Measurements from ENCODE around the gene SRPRB. TPM values are rescaled to one million over a fixed set of nuclear protein-coding genes. Genes with fewer than 3 reads are reported as not detected.

Gene SRPRB
- total and polyA plus RNA-seq, 2 donors (not counting 3 experiments of a cell fraction or from before 2014, with no cell fraction given): 22.7 to 69.2 TPM

DNA sequence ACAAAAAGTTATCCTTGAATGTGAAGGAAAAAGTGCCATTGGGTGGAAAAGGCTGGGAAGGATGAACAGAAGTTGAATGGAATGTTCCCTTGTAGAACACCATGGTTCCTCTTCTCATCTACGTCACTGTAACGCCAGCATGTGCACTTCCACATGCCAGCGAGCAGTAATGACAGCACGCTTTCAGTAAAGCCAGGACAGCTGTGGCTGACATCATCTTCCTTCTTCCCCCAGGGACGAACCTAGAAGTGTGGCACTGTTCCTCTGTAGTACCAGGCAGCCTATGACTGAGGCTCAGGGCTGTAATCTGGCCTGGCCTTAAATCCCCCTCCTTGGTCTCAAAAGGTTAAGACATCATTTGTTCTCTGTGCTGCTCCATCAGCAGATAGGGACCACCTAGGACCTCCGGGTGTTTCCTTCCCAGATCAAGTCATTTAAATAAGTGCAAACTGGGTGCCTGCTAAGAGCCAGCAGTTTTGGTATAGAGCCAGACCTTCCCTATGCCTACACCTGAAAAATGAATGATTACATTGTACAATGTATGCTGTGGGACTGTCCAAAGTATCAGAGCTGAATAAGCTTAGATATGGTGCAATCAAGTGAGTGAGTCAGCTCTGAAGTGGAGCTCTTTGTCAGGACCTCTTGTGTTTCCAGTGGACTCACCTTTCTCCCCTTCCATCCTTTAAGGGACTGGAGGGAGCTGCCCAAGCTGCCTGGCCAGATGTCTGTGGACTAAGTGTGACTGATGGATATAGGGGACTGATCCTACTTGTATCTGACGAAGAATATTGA lies 5.6 kb upstream of the SRPRB start:
- H3K9ac ChIP-seq (replicated peaks; ENCODE audit: extremely low read depth, insufficient read depth, low read length): no peak overlapping the region
- no peak overlapping the region for H3K4me3 ChIP-seq (replicated peaks in 1 of 3; ENCODE audit: insufficient read depth in 1 of 3, low read depth in 1 of 3, low read length in 3 of 3)
- H3K79me2 ChIP-seq (ENCODE audit: control insufficient read depth, insufficient read depth, low read length): no peaks in the 10 kb centered on the region
- CTCF ChIA-PET: no interaction called here
- H3K9me1 ChIP-seq (replicated peaks; ENCODE audit: control insufficient read depth, extremely low read depth, insufficient read depth, low read length): no peaks in the 10 kb centered on the region
- no peak overlapping the region for H2AFZ ChIP-seq (ENCODE audit: low read depth, low read length)
- H3K27ac ChIP-seq (ENCODE audit: insufficient read depth, low read depth, low read length): no peak overlapping the region
- no peaks in the 10 kb centered on the region for H3K4me1 ChIP-seq (ENCODE audit: control insufficient read depth, extremely low read depth, insufficient read depth, low read length)
- H3K27me3 ChIP-seq (ENCODE audit: control insufficient read depth in 2 of 2, insufficient read depth in 2 of 2, low read length in 2 of 2): peaks cover 16 to 28% of the 10 kb centered on the region in 2 experiments
- dilution Hi-C loops (cut with MboI; ENCODE audit: extremely low pct_ligation_motif_present, low sequenced_read_pairs): no loop called here
- intact Hi-C loops (cut with micrococcal nuclease): loop anchor here (10.0 kb wide), 2 partner anchors 345 to 1075 kb away; partner anchors contain the start of gene NPHP3
- no peaks in the 10 kb centered on the region for H3K9me3 ChIP-seq (replicated peaks; ENCODE audit: control insufficient read depth, insufficient read depth, low read length)
- no peaks in the 10 kb centered on the region for H3K36me3 ChIP-seq (ENCODE audit: control insufficient read depth in 2 of 2, extremely low read depth in 1 of 2, insufficient read depth in 2 of 2, low read length in 2 of 2)
- DNase-seq (ENCODE audit: low read depth, low spot score): no peak
- TF ChIP-seq, protein P1, sequence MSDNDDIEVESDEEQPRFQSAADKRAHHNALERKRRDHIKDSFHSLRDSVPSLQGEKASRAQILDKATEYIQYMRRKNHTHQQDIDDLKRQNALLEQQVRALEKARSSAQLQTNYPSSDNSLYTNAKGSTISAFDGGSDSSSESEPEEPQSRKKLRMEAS (IDR thresholded peaks at IDR 0.05; ENCODE audit: insufficient read depth, insufficient read length): no peak
- TF ChIP-seq POLR2A (IDR thresholded peaks at IDR 0.05; ENCODE audit: low read depth, low read length): no peak
- no peak for TF ChIP-seq GATA2 (IDR thresholded peaks at IDR 0.05; ENCODE audit: insufficient read depth, insufficient read length, low read depth, low read length)
- no peak for TF ChIP-seq EZH2 (IDR thresholded peaks at IDR 0.05; ENCODE audit: borderline replicate concordance, low read depth, low read length, severe bottlenecking)
- TF ChIP-seq POLR2AphosphoS5 (IDR thresholded peaks at IDR 0.05; ENCODE audit: insufficient read depth, low read depth, low read length): no peak
- TF ChIP-seq, protein P2, sequence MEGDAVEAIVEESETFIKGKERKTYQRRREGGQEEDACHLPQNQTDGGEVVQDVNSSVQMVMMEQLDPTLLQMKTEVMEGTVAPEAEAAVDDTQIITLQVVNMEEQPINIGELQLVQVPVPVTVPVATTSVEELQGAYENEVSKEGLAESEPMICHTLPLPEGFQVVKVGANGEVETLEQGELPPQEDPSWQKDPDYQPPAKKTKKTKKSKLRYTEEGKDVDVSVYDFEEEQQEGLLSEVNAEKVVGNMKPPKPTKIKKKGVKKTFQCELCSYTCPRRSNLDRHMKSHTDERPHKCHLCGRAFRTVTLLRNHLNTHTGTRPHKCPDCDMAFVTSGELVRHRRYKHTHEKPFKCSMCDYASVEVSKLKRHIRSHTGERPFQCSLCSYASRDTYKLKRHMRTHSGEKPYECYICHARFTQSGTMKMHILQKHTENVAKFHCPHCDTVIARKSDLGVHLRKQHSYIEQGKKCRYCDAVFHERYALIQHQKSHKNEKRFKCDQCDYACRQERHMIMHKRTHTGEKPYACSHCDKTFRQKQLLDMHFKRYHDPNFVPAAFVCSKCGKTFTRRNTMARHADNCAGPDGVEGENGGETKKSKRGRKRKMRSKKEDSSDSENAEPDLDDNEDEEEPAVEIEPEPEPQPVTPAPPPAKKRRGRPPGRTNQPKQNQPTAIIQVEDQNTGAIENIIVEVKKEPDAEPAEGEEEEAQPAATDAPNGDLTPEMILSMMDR (IDR thresholded peaks at IDR 0.05; ENCODE audit: extremely low read depth in 1 of 2, insufficient read depth in 1 of 2, low read depth in 1 of 2, low read length in 2 of 2): no peak
- TF ChIP-seq JUN (IDR thresholded peaks at IDR 0.05; ENCODE audit: borderline replicate concordance, insufficient read depth, insufficient read length, low read depth): no peak
- TF ChIP-seq MYC (IDR thresholded peaks at IDR 0.05; ENCODE audit: low read depth, low read length): no peak
- TF ChIP-seq FOS (IDR thresholded peaks at IDR 0.05; ENCODE audit: borderline replicate concordance, insufficient read depth, low read length): no peak
- no TSS peak for BruUV-seq (replicated peaks)
- H3K4me2 ChIP-seq (ENCODE audit: insufficient read depth, low read length): no peak overlapping the region
- no peak for FAIRE-seq
- POLR2A ChIA-PET: no interaction called here
- no peaks in the 10 kb centered on the region for H4K20me1 ChIP-seq (replicated peaks; ENCODE audit: control insufficient read depth, extremely low read depth, insufficient read depth, low read length)
